NB4 (cell line): Measurements from ENCODE around the gene CAPZA3.
"Not testable (repeated sequence)": the region's sequence is repeated elsewhere in the genome, so short reads cannot be mapped to it uniquely, and the experiment has no call there.

Source experiments
- DNase-seq: peaks from one replicate; pipeline ENCODE4 v3.0.0; 2010; ENCODE audit warnings: low read depth
- H3K4me3 ChIP-seq: one replicate; pipeline ENCODE4 v1.5.1; 2011; ENCODE audit warnings: mild to moderate bottlenecking, low read depth, low read length, moderate library complexity
- MYC ChIP-seq: IDR thresholded peaks from 2 replicates; pipeline ENCODE4 v1.6.1; 2011; ENCODE audit warnings: low read depth, low read length
- POLR2A ChIP-seq: IDR thresholded peaks from 2 replicates; pipeline ENCODE4 v1.6.1; 2011; ENCODE audit warnings: mild to moderate bottlenecking; ENCODE audit not compliant: insufficient read length; ENCODE audit errors: extremely low read depth
- TF ChIP-seq, protein P1 (sequence below): IDR thresholded peaks from one replicate; pipeline ENCODE4 v1.5.1; 2012; ENCODE audit warnings: low read depth, low read length
- TF ChIP-seq, protein P2 (sequence below): IDR thresholded peaks from 2 replicates; pipeline ENCODE4 v1.6.1; 2011; ENCODE audit warnings: low read depth, low read length

The CAPZA3 gene

GRCh38 chr12:18737819-18738218 lies at the start of gene CAPZA3, which contains the start of gene PLCZ1:
CAPZA3 (plus strand) TSS chr12:18738119; CDS start chr12:18738269, 150 bp downstream.
PLCZ1 (minus strand) TSS chr12:18738012; CDS start chr12:18737371, 641 bp downstream.
- DNase-seq, result no peak

DNA sequence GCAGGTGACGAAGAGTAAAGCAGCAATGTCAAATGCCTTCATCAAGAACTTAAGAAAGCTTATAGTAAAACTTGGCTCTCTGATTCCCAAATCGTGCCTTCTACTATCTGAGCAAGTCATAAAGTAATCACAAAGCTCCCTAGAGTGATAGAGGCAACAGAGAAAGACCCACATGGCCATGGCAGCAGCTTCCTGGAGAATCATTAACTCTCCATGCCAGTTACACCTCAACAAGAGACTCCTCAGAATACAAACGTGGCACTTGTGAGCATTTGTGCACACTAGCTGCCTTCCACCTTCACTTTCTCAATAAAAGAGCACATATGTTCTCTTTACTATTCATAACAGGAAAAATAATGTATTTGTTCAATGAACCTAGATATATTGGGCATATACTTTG lies 48.1 kb upstream of the CAPZA3 start:
- no peak for DNase-seq
- no peak overlapping the region for H3K4me3 ChIP-seq
- TF ChIP-seq, protein P1, sequence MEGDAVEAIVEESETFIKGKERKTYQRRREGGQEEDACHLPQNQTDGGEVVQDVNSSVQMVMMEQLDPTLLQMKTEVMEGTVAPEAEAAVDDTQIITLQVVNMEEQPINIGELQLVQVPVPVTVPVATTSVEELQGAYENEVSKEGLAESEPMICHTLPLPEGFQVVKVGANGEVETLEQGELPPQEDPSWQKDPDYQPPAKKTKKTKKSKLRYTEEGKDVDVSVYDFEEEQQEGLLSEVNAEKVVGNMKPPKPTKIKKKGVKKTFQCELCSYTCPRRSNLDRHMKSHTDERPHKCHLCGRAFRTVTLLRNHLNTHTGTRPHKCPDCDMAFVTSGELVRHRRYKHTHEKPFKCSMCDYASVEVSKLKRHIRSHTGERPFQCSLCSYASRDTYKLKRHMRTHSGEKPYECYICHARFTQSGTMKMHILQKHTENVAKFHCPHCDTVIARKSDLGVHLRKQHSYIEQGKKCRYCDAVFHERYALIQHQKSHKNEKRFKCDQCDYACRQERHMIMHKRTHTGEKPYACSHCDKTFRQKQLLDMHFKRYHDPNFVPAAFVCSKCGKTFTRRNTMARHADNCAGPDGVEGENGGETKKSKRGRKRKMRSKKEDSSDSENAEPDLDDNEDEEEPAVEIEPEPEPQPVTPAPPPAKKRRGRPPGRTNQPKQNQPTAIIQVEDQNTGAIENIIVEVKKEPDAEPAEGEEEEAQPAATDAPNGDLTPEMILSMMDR, result no peak
- TF ChIP-seq MYC, result no peak
- TF ChIP-seq, protein P2, sequence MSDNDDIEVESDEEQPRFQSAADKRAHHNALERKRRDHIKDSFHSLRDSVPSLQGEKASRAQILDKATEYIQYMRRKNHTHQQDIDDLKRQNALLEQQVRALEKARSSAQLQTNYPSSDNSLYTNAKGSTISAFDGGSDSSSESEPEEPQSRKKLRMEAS, result no peak
- no peak for TF ChIP-seq POLR2A

More at GRCh38 chr12:18737819-18738218, at the start of gene CAPZA3, which contains the start of gene PLCZ1:
- TF ChIP-seq POLR2A (no peak), MYC (no peak)
- TF ChIP-seq, protein P1, result no peak
- TF ChIP-seq, protein P2, result no peak
- H3K4me3 ChIP-seq, result no peak within 1 kb of the TSS

- DNase-seq, result no peak
- no peak overlapping the region for H3K4me3 ChIP-seq
- no peak for TF ChIP-seq POLR2A
- no peak for TF ChIP-seq MYC
- TF ChIP-seq, protein P2, result no peak
- TF ChIP-seq, protein P1, result no peak
These were observed 47.3 kb upstream of the CAPZA3 start for GRCh38 chr12:18690653-18691052.

- not testable (repeated sequence) for H3K4me3 ChIP-seq, DNase-seq
These were observed 43.9 kb upstream of the CAPZA3 start for GRCh38 chr12:18693986-18694385.

- no peak for DNase-seq
- no peak for TF ChIP-seq POLR2A
- TF ChIP-seq, protein P1, result no peak
- TF ChIP-seq, protein P2, result no peak
- TF ChIP-seq MYC, result no peak
These were observed 40.8 kb upstream of the CAPZA3 start for GRCh38 chr12:18696971-18697602.

DNA sequence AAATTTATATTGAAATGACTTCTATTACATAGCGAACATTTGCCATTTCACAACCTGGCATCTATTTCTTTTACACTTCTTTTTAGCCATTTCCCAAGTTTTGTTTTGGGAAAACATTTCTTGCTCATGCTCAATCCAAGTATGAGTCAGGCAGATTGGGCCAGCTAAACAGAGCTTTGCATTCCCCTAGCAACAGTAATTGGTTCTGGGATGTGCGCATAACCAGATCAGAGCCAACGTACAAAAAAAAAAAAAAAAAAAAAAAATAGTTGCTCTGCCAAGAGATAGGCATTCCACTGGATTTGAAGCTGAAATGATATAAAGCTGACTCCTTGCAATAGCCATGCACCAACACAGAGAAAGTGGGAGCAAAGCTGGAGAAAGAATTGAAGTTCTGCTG lies 37.6 kb upstream of the CAPZA3 start:
- no peak for DNase-seq
- TF ChIP-seq, protein P1, result no peak
- no peak for TF ChIP-seq POLR2A
- H3K4me3 ChIP-seq, result no peak overlapping the region

More at GRCh38 chr12:18696971-18697602, 40.8 kb upstream of the CAPZA3 start:
- H3K4me3 ChIP-seq, result no peak overlapping the region
